H9 (cell line): ENCODE results near the gene IL1RAPL2. TPM values are rescaled to one million over a fixed set of nuclear protein-coding genes. Genes with fewer than 3 reads are reported as not detected.

Experiments
- DNase-seq: peaks from one replicate; pipeline ENCODE4 v3.0.0-alpha.2; 2017
- H2AFZ ChIP-seq: one replicate; pipeline ENCODE4 v1.6.1; 2013; ENCODE audit warnings: mild to moderate bottlenecking, low read length, control low read depth, moderate library complexity
- H2AK5ac ChIP-seq: 2 replicates; pipeline ENCODE4 v1.6.1; 2013; ENCODE audit warnings: low read length, control low read depth, mixed read lengths; ENCODE audit not compliant: insufficient read length
- H2BK120ac ChIP-seq: one replicate; pipeline ENCODE4 v1.6.1; 2013; ENCODE audit warnings: low read depth, mild to moderate bottlenecking, low read length, control low read depth, inconsistent platforms; ENCODE audit not compliant: poor library complexity, severe bottlenecking
- H2BK12ac ChIP-seq: 2 replicates; pipeline ENCODE4 v1.6.1; 2013; ENCODE audit warnings: low read length, control low read depth, mixed read lengths, low read depth; ENCODE audit not compliant: insufficient read length
- H2BK15ac ChIP-seq: 2 replicates; pipeline ENCODE4 v1.6.1; 2013; ENCODE audit warnings: low read depth, low read length, control low read depth
- H2BK20ac ChIP-seq: one replicate; pipeline ENCODE4 v1.6.1; 2013; ENCODE audit warnings: low read depth, mild to moderate bottlenecking, low read length, control low read depth, inconsistent platforms; ENCODE audit not compliant: poor library complexity, severe bottlenecking
- H2BK5ac ChIP-seq: 2 replicates; pipeline ENCODE4 v1.6.1; 2013; ENCODE audit warnings: low read length, control low read depth, mixed read lengths; ENCODE audit not compliant: insufficient read length
- H3K14ac ChIP-seq: 2 replicates; pipeline ENCODE4 v1.6.1; 2013; ENCODE audit warnings: low read length, control low read depth; ENCODE audit not compliant: insufficient read depth
- H3K18ac ChIP-seq: 2 replicates; pipeline ENCODE4 v1.6.1; 2013; ENCODE audit warnings: low read depth, mild to moderate bottlenecking, mixed read lengths, low read length, control low read depth; ENCODE audit not compliant: insufficient read length
- H3K23ac ChIP-seq: 2 replicates; pipeline ENCODE4 v1.6.1; 2013; ENCODE audit warnings: low read length, control low read depth, mixed read lengths, low read depth; ENCODE audit not compliant: insufficient read length
- H3K23me2 ChIP-seq: 2 replicates; pipeline ENCODE4 v1.6.1; 2013; ENCODE audit warnings: low read depth, mild to moderate bottlenecking, mixed read lengths, low read length, control low read depth; ENCODE audit not compliant: insufficient read length, poor library complexity, severe bottlenecking
- H3K27ac ChIP-seq: 2 replicates; pipeline ENCODE4 v1.5.1; 2013; ENCODE audit warnings: low read length, control low read depth, mixed read lengths, low read depth; ENCODE audit not compliant: insufficient read length
- H3K27me3 ChIP-seq: 2 replicates; pipeline ENCODE4 v1.6.1; 2013; ENCODE audit warnings: low read length, control low read depth, inconsistent platforms; ENCODE audit not compliant: insufficient read depth
- H3K4ac ChIP-seq: 2 replicates; pipeline ENCODE4 v1.6.1; 2013; ENCODE audit warnings: low read depth, mild to moderate bottlenecking, control low read depth, inconsistent platforms, low read length, moderate library complexity
- H3K4me1 ChIP-seq: 2 replicates; pipeline ENCODE4 v1.6.1; 2013; ENCODE audit warnings: low read length, control low read depth, inconsistent platforms; ENCODE audit not compliant: insufficient read depth
- H3K4me2 ChIP-seq: 2 replicates; pipeline ENCODE4 v1.6.1; 2013; ENCODE audit warnings: low read length, control low read depth, mixed read lengths; ENCODE audit not compliant: insufficient read length, insufficient read depth
- H3K56ac ChIP-seq: 2 replicates; pipeline ENCODE4 v1.6.1; 2013; ENCODE audit warnings: low read depth, mild to moderate bottlenecking, mixed read lengths, low read length, control low read depth; ENCODE audit not compliant: insufficient read length
- H3K79me1 ChIP-seq: 2 replicates; pipeline ENCODE4 v1.6.1; 2013; ENCODE audit warnings: low read depth, mild to moderate bottlenecking, moderate library complexity, low read length, control low read depth, inconsistent platforms; ENCODE audit not compliant: insufficient read depth, poor library complexity, severe bottlenecking
- H3K79me2 ChIP-seq: 2 replicates; pipeline ENCODE4 v1.6.1; 2013; ENCODE audit warnings: low read length, control low read depth, inconsistent platforms; ENCODE audit not compliant: insufficient read depth
- H3K9ac ChIP-seq: 2 replicates; pipeline ENCODE4 v1.6.1; 2013; ENCODE audit warnings: low read length, control low read depth, mixed read lengths; ENCODE audit not compliant: insufficient read length; ENCODE audit errors: extremely low read depth
- H3K9me3 ChIP-seq: one replicate; pipeline ENCODE4 v1.6.1; 2013; ENCODE audit warnings: low read depth, low read length, inconsistent platforms; ENCODE audit not compliant: control insufficient read depth
- H3T11ph ChIP-seq: one replicate; pipeline ENCODE4 v1.6.1; 2013; ENCODE audit warnings: mild to moderate bottlenecking, low read length, control low read depth, inconsistent platforms
- H4K20me1 ChIP-seq: one replicate; pipeline ENCODE4 v1.6.1; 2013; ENCODE audit not compliant: control insufficient read depth, insufficient read length, insufficient read depth
- H4K5ac ChIP-seq: 2 replicates; pipeline ENCODE4 v1.6.1; 2013; ENCODE audit warnings: low read depth, mild to moderate bottlenecking, mixed read lengths, low read length, control low read depth; ENCODE audit not compliant: insufficient read length
- H4K8ac ChIP-seq: replicated peaks from 2 replicates; pipeline ENCODE4 v1.6.1; 2013; ENCODE audit warnings: low read length, control low read depth, mixed read lengths, low read depth; ENCODE audit not compliant: insufficient read length
- H4K91ac ChIP-seq: 2 replicates; pipeline ENCODE4 v1.6.1; 2013; ENCODE audit warnings: low read depth, mild to moderate bottlenecking, moderate library complexity, mixed read lengths, low read length, control low read depth; ENCODE audit not compliant: insufficient read length
- H3K27ac Mint-ChIP-seq, 3 experiments: 2 replicates in 2 of 3; 3 replicates in 1 of 3; pipeline ENCODE4 v1.8.0; 2020 to 2021; ENCODE audit warnings: mixed read lengths in 3 of 3, mild to moderate bottlenecking in 1 of 3, moderate library complexity in 1 of 3
- H3K27me3 Mint-ChIP-seq: 2 replicates; pipeline ENCODE4 v1.8.0; 2021; ENCODE audit warnings: low read depth, mild to moderate bottlenecking, moderate library complexity, mixed read lengths
- H3K36me3 Mint-ChIP-seq, 3 experiments: 2 replicates in 2 of 3; 3 replicates in 1 of 3; pipeline ENCODE4 v1.8.0; 2020 to 2021; ENCODE audit warnings: low read depth in 3 of 3, mixed read lengths in 3 of 3; ENCODE audit not compliant: insufficient read depth in 1 of 3
- H3K4me1 Mint-ChIP-seq, 2 experiments: 2 replicates each; pipeline ENCODE4 v1.8.0; 2020; ENCODE audit warnings: mixed read lengths in 2 of 2
- H3K4me3 Mint-ChIP-seq, 2 experiments: 2 replicates in 1 of 2; 3 replicates in 1 of 2; pipeline ENCODE4 v1.8.0; 2020 to 2021; ENCODE audit warnings: mild to moderate bottlenecking in 2 of 2, mixed read lengths in 2 of 2, moderate library complexity in 1 of 2
- H3K9me3 Mint-ChIP-seq, 2 experiments: 2 replicates in 1 of 2; 3 replicates in 1 of 2; pipeline ENCODE4 v1.8.0; 2020; ENCODE audit warnings: mild to moderate bottlenecking in 2 of 2, mixed read lengths in 2 of 2, moderate library complexity in 1 of 2
- CTCF ChIP-seq: fragments of 200-600 bp; sonication (generic); conservative IDR thresholded peaks from 3 replicates; pipeline ENCODE4 v1.8.0; 2021; ENCODE audit warnings: antibody characterized with exemption, mild to moderate bottlenecking
- WGBS: extraction: QIAGEN DNeasy Blood & Tissue Kit; methylation state at CpG from one replicate; pipeline ENCODE4 v1.1.7; 2013; ENCODE audit warnings: missing lambda C conversion rate, low lambda C conversion rate, mixed read lengths; ENCODE audit not compliant: insufficient read length; ENCODE audit errors: extremely low coverage; 5-methylcytosine and 5-hydroxymethylcytosine counted together
- total RNA-seq: library from RNA; stranded (reverse); gene quantifications from 2 replicates; pipeline ENCODE4 v1.2.1, GENCODE V29; 2021

The IL1RAPL2 gene
- total RNA-seq, 1 experiment from 2014 or later, result not detected

DNA sequence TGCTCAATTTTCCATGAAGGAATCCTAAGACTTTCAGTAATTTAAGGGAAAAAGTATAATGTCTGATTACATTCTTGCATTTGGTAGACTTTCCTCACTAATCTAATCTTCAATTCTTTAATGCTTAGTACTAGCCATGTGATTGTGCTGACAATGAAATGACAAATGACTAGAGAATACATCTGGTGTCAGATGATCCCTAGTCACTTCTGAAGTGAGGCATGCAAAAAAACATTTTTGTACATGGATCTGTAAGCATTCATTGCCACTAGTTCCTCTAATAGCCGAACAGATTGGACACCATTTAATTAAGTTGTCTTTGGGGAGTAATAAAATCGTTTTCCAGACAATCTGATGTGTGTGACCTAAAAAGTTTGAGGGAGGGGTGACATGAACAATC, 1193.6 kb downstream of the IL1RAPL2 start:
- H2BK15ac ChIP-seq, result no peak overlapping the region
- no CpG with 5 or more reads among the region's 2 CpGs for WGBS
- no peaks in the 10 kb centered on the region for H3K4me1 ChIP-seq
- no peak overlapping the region for H2BK12ac ChIP-seq
- H3K23ac ChIP-seq, result no peak overlapping the region
- H3K9ac ChIP-seq, result no peak overlapping the region
- H3K14ac ChIP-seq, result no peak overlapping the region
- H3K4me2 ChIP-seq, result no peak overlapping the region
- H4K8ac ChIP-seq, result no peak overlapping the region
- no peak for TF ChIP-seq CTCF
- H3K4ac ChIP-seq, result no peak overlapping the region
- no peak overlapping the region for H3K56ac ChIP-seq
- H3K27ac Mint-ChIP-seq, result no peak overlapping the region
- no peak overlapping the region for H3T11ph ChIP-seq
- H4K91ac ChIP-seq, result no peak overlapping the region
- H3K79me2 ChIP-seq, result no peaks in the 10 kb centered on the region
- H3K4me3 Mint-ChIP-seq, result no peak overlapping the region
- H2AK5ac ChIP-seq, result no peak overlapping the region
- peaks cover 0 to 41% of the 10 kb centered on the region in 2 experiments; a peak in 2 of 5 replicates for H3K9me3 Mint-ChIP-seq
- H2BK20ac ChIP-seq, result no peak overlapping the region
- no peak overlapping the region for H4K5ac ChIP-seq
- no peak overlapping the region for H3K27ac ChIP-seq
- no peak overlapping the region for H2AFZ ChIP-seq
- DNase-seq, result no peak
- no peak overlapping the region for H2BK120ac ChIP-seq
- no peak overlapping the region for H3K18ac ChIP-seq
- no peaks in the 10 kb centered on the region for H4K20me1 ChIP-seq
- no peaks in the 10 kb centered on the region for H3K23me2 ChIP-seq
- H2BK5ac ChIP-seq, result no peak overlapping the region
- no peaks in the 10 kb centered on the region for H3K27me3 ChIP-seq
- no peaks in the 10 kb centered on the region for H3K79me1 ChIP-seq
- H3K36me3 Mint-ChIP-seq, result no peaks in the 10 kb centered on the region
- no peaks in the 10 kb centered on the region for H3K4me1 Mint-ChIP-seq
- no peaks in the 10 kb centered on the region for H3K9me3 ChIP-seq
- no peaks in the 10 kb centered on the region for H3K27me3 Mint-ChIP-seq
